SH-SY5Y (cell line): ENCODE measurements around the gene PAQR9.

Experiments
- GATA2 ChIP-seq: IDR thresholded peaks from 2 replicates; pipeline ENCODE4 v1.6.1; 2011; ENCODE audit warnings: mild to moderate bottlenecking, low read depth, low read length
- GATA3 ChIP-seq: IDR thresholded peaks from 2 replicates; pipeline ENCODE4 v1.6.1; 2011; ENCODE audit warnings: low read depth, mild to moderate bottlenecking, low read length, moderate library complexity

GRCh38 chr3:142963234-142963515, 299 bp downstream of the PAQR9 start:
- TF ChIP-seq GATA2 (no peak), GATA3 (no peak)
